Astrocyte of the spinal cord (primary cell): ENCODE data around the gene NXN.

Experiments used
- DNase-seq: peaks from one replicate; pipeline ENCODE4 v3.0.0; 2011; ENCODE audit warnings: low read depth, low spot score
- H3K4me3 ChIP-seq: 2 replicates; pipeline ENCODE4 v1.5.1; 2011; ENCODE audit warnings: low read depth, mild to moderate bottlenecking, low read length, moderate library complexity
- in situ Hi-C: cut with HindIII; loops from 2 replicates; pipeline ENCODE4 v1.10.0; 2017; ENCODE audit warnings: low sequenced_read_pairs
- TF ChIP-seq, protein P1 (sequence below): IDR thresholded peaks from 2 replicates; pipeline ENCODE4 v1.5.1; 2012; ENCODE audit warnings: low read depth, mild to moderate bottlenecking, low read length, inconsistent platforms

NXN gene

DNA sequence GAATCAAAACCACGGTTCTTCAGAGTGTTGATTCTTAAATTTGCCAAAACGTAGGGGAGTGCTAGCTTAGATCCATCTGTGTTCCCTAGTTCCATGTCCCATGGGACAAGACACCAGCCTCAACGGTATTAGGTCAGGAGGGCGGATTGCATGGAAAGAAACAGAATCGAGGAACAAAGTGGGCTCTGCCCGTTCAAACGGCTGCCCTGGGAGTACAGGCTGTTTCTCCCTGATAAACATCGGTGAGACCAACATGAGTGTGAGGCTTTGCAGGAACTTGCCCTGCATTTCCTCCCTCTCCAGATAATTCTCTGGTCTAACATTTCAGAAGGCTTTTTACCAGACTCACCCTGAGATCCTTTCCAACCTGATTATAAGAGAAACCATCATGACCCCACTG, 115.3 kb downstream of the NXN start:
- no peak for DNase-seq
- TF ChIP-seq, protein P1, sequence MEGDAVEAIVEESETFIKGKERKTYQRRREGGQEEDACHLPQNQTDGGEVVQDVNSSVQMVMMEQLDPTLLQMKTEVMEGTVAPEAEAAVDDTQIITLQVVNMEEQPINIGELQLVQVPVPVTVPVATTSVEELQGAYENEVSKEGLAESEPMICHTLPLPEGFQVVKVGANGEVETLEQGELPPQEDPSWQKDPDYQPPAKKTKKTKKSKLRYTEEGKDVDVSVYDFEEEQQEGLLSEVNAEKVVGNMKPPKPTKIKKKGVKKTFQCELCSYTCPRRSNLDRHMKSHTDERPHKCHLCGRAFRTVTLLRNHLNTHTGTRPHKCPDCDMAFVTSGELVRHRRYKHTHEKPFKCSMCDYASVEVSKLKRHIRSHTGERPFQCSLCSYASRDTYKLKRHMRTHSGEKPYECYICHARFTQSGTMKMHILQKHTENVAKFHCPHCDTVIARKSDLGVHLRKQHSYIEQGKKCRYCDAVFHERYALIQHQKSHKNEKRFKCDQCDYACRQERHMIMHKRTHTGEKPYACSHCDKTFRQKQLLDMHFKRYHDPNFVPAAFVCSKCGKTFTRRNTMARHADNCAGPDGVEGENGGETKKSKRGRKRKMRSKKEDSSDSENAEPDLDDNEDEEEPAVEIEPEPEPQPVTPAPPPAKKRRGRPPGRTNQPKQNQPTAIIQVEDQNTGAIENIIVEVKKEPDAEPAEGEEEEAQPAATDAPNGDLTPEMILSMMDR = no peak
- no peak overlapping the region for H3K4me3 ChIP-seq
- in situ Hi-C loops = no loop called here

DNA sequence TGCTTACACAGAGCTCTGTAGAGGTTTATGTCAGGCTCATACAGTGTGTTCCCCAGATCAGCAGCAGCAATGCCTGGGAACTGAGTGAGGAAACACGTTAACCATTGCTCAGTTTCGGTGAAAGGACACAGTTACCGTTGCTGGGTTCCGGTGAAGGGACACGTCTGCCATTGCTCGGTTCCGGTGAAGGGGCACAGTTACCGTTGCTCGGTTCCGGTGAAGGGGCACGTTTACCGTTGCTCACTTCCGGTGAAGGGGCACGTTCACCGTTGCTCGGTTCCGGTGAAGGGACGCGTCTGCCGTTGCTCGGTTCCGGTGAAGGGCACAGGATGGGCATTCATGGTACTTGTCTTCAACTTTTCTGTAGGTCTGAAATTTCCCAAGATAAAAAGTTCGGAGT, 115.7 kb downstream of the NXN start:
- H3K4me3 ChIP-seq = no peak overlapping the region
- no peak for DNase-seq
- in situ Hi-C loops = no loop called here
- TF ChIP-seq, protein P1 = no peak

DNA sequence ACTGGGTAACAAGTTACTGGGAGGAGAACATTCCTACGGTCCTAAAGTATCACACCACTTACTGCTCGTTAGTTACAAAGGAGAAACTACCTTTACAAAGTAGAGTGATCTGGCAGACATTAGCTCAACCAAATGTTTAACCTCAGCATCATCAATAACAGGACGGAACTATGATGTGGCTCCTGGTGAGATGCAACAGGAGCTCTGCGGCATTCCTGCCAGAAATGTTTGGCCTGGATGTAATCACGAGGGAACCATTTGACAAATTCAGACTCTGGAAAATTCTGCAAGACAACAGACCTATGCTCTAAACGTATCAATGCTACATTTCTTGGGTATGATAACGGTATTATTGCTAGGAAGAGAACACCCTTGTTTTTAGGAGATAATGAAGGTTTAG, 117.0 kb downstream of the NXN start:
- H3K4me3 ChIP-seq = no peak overlapping the region
- TF ChIP-seq, protein P1 = no peak
- no peak for DNase-seq
- in situ Hi-C loops = no loop called here

DNA sequence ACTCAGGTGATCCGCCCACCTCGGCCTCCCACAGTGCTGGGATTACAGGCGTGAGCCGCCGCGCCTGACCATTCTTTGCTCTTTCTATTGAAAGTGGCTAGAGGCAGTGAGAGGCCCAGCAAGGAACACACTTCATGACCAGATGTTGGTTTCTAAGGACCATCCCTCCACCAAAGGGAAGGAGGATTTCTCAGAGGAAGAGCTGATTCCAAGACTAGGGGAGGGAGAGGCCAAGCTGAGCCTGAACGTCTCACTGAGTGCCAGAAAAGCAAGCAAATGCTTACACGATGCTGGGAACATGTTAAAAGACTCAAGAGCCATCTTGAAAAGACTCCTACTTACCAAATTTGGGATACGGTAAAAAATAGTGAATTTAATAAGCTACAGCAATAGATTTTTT, 118.2 kb downstream of the NXN start:
- TF ChIP-seq, protein P1 = no peak
- in situ Hi-C loops = no loop called here
- H3K4me3 ChIP-seq = no peak overlapping the region
- no peak for DNase-seq

DNA sequence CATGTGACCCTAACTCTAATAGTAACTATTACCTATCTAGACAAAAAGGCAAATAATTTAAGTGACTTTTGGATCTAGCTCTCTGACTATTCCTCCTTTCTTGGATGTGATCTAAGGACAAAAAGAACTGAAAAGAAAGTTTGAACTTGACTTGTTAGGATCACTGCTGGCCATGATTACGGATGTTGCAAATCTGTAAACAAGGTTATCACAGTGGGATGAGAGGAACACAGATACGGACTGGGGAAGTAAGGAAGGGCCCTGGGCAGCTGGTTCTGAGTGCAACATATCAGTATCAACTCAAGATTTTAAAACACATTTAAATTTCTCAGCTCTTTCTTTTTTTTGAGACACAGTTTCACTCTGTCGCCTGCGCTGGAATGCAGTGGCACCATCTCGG, 118.8 kb downstream of the NXN start:
- H3K4me3 ChIP-seq = no peak overlapping the region
- no peak for DNase-seq
- in situ Hi-C loops = no loop called here
- TF ChIP-seq, protein P1 = no peak

DNA sequence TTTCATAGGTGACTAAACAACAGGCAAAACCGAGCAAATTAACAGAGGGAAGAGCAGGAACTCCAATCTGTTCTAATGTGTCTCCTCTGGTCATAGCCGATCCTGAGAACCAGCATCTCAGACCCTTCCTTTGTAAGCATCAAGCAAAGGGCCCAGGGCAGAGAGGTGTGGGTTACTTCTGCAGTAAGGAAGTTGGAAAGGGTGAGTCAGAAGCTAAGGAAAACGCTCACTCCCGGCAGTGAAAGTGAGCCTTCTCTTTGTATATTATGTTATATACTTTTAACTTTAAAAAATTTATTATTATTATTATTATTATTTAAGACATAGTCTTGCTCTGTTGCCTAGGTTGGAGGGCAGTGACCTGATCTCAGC, 119.8 kb downstream of the NXN start:
- in situ Hi-C loops = no loop called here
- TF ChIP-seq, protein P1 = no peak
- DNase-seq = peak; percentile 48
- no peak overlapping the region for H3K4me3 ChIP-seq
